Activated CD8-positive, alpha-beta memory T cell treated with anti-CD3 and anti-CD28 coated beads, Interleukin-2, amount 10 ng/mL, durations not matched to agents 7 days and 5 days (primary cell): ENCODE results near the gene FARSB. TPM values are rescaled to one million over a fixed set of nuclear protein-coding genes. Genes with fewer than 3 reads are reported as not detected.
"Not testable (repeated sequence)": the region's sequence is repeated elsewhere in the genome, so short reads cannot be mapped to it uniquely, and the experiment has no call there.

ENCODE experiments used
- ATAC-seq: fragments of 150-1000 bp; cut with Tn5 transposase; one replicate; pipeline ENCODE4 v1.10.0; 2021; ENCODE audit warnings: moderate library complexity
- CTCF ChIA-PET: fragments of 350-600 bp; sonication (Branson Sonifier 250); formaldehyde crosslinking; loops from one replicate; lab custom pipeline; 2021; ENCODE audit warnings: antibody characterized with exemption; lab: Charles Lee
- DNase-seq: peaks from one replicate; pipeline ENCODE4 v3.0.0-alpha.2; 2020
- H3K27ac Mint-ChIP-seq: one replicate; pipeline ENCODE4 v1.8.0; 2021; ENCODE audit warnings: mild to moderate bottlenecking, mixed read lengths
- H3K27me3 Mint-ChIP-seq: one replicate; pipeline ENCODE4 v1.8.0; 2021; ENCODE audit warnings: mixed read lengths
- H3K36me3 Mint-ChIP-seq: one replicate; pipeline ENCODE4 v1.8.0; 2021; ENCODE audit warnings: mild to moderate bottlenecking, mixed read lengths
- H3K4me1 Mint-ChIP-seq: one replicate; pipeline ENCODE4 v1.8.0; 2021; ENCODE audit warnings: mixed read lengths
- H3K4me3 Mint-ChIP-seq: one replicate; pipeline ENCODE4 v1.8.0; 2021; ENCODE audit warnings: mild to moderate bottlenecking, moderate library complexity, mixed read lengths
- H3K9me3 Mint-ChIP-seq: one replicate; pipeline ENCODE4 v1.8.0; 2022; ENCODE audit warnings: low read depth, mixed read lengths
- total RNA-seq, 2 experiments: library from RNA; stranded (reverse); gene quantifications; one replicate each; pipeline ENCODE4 v1.2.3, GENCODE V29; 2021

FARSB gene
- 10 to 100 TPM; 25.8 to 33.1 TPM for total RNA-seq

GRCh38 chr2:222655787-222656525, at the start of gene FARSB:
TSS of gene FARSB (minus strand) at chr2:222656092. CDS start at chr2:222656073, 19 bp downstream.
- Mint-ChIP-seq H3K4me3 (peak within 1 kb of the TSS; percentile 98), H3K9me3 (no peaks in the 10 kb centered on the region), H3K4me1 (peaks cover 35% of the 10 kb centered on the region), H3K36me3 (peaks cover 3% of the 10 kb centered on the region), H3K27me3 (no peaks in the 10 kb centered on the region), H3K27ac (peak within 1 kb of the TSS; percentile 93)
- peak; percentile 96 for ATAC-seq
- CTCF ChIA-PET, result interaction anchor here (1.0 to 2.3 kb wide), 2 partner anchors 34 to 52 kb away, joined by 3 to 7 read pairs; no protein-coding TSS in a partner anchor
- DNase-seq, result peak; percentile 96

GRCh38 chr2:222703886-222704285, 48.0 kb upstream of the FARSB start:
- CTCF ChIA-PET, result interaction anchor here (1.0 to 1.9 kb wide), 4 partner anchors 12 to 236 kb away, joined by 3 to 10 read pairs (median 6); no protein-coding TSS in a partner anchor
- no peak for ATAC-seq
- H3K4me1 Mint-ChIP-seq, result peaks cover 29% of the 10 kb centered on the region
- H3K4me3 Mint-ChIP-seq, result no peak overlapping the region
- peaks cover 48% of the 10 kb centered on the region for H3K27me3 Mint-ChIP-seq
- no peaks in the 10 kb centered on the region for H3K9me3 Mint-ChIP-seq
- no peaks in the 10 kb centered on the region for H3K36me3 Mint-ChIP-seq
- H3K27ac Mint-ChIP-seq, result no peak overlapping the region
- no peak for DNase-seq

- Mint-ChIP-seq H3K4me3 (no peak overlapping the region), H3K4me1 (peaks cover 27% of the 10 kb centered on the region), H3K36me3 (no peaks in the 10 kb centered on the region), H3K9me3 (no peaks in the 10 kb centered on the region), H3K27me3 (peaks cover 53% of the 10 kb centered on the region), H3K27ac (no peak overlapping the region)
- DNase-seq (no peak), ATAC-seq (no peak)
- CTCF ChIA-PET, result interaction anchor here (1.3 to 1.9 kb wide), 3 partner anchors 13 to 237 kb away, joined by 5 to 10 read pairs (median 7); no protein-coding TSS in a partner anchor
These were observed 47.2 kb upstream of the FARSB start for GRCh38 chr2:222703091-222703490.

- Mint-ChIP-seq H3K36me3 (no peaks in the 10 kb centered on the region), H3K4me3 (peak overlapping the region; percentile 54), H3K4me1 (peaks cover 16% of the 10 kb centered on the region), H3K27ac (peak overlapping the region; percentile 39), H3K9me3 (no peaks in the 10 kb centered on the region), H3K27me3 (peaks cover 58% of the 10 kb centered on the region)
- CTCF ChIA-PET, result interaction anchor here (0.8 kb wide), 1 partner anchor 11 kb away, joined by 3 read pairs; no protein-coding TSS in a partner anchor
- DNase-seq, result peak; percentile 74
- ATAC-seq, result peak; percentile 92
These were observed 45.8 kb upstream of the FARSB start for GRCh38 chr2:222701721-222702131.

- Mint-ChIP-seq H3K9me3 (no peaks in the 10 kb centered on the region), H3K4me1 (peaks cover 16% of the 10 kb centered on the region), H3K36me3 (no peaks in the 10 kb centered on the region), H3K27ac (no peak overlapping the region), H3K4me3 (peak overlapping the region; percentile 54), H3K27me3 (peaks cover 60% of the 10 kb centered on the region)
- no peak for DNase-seq
- no peak for ATAC-seq
- CTCF ChIA-PET, result interaction anchor here (0.6 to 0.8 kb wide), 2 partner anchors 11 to 233 kb away, joined by 3 read pairs; no protein-coding TSS in a partner anchor
These were observed 45.3 kb upstream of the FARSB start for GRCh38 chr2:222701233-222701632.

- DNase-seq, result no peak
- ATAC-seq, result no peak
- no peak overlapping the region for H3K4me3 Mint-ChIP-seq
- no peaks in the 10 kb centered on the region for H3K9me3 Mint-ChIP-seq
- no peaks in the 10 kb centered on the region for H3K36me3 Mint-ChIP-seq
- CTCF ChIA-PET, result interaction anchor here (1.3 to 2.3 kb wide), 2 partner anchors 8 to 9 kb away, joined by 5 to 21 read pairs; no protein-coding TSS in a partner anchor
- no peak overlapping the region for H3K27ac Mint-ChIP-seq
- H3K27me3 Mint-ChIP-seq, result peaks cover 54% of the 10 kb centered on the region
- H3K4me1 Mint-ChIP-seq, result peaks cover 21% of the 10 kb centered on the region
These were observed 42.4 kb upstream of the FARSB start for GRCh38 chr2:222698276-222698675.

GRCh38 chr2:222693837-222694236, 37.9 kb upstream of the FARSB start:
- Mint-ChIP-seq H3K36me3 (no peaks in the 10 kb centered on the region), H3K27me3 (peaks cover 24% of the 10 kb centered on the region), H3K4me1 (peaks cover 10% of the 10 kb centered on the region), H3K27ac (no peak overlapping the region), H3K4me3 (no peak overlapping the region), H3K9me3 (no peaks in the 10 kb centered on the region)
- ATAC-seq, result peak; percentile 48
- CTCF ChIA-PET, result interaction anchor here (1.0 kb wide), 1 partner anchor 210 kb away, joined by 4 read pairs; no protein-coding TSS in a partner anchor
- no peak for DNase-seq

GRCh38 chr2:222693413-222693812, 37.5 kb upstream of the FARSB start:
- CTCF ChIA-PET, H3K4me3 Mint-ChIP-seq, ATAC-seq, H3K27ac Mint-ChIP-seq, DNase-seq, H3K36me3 Mint-ChIP-seq, H3K9me3 Mint-ChIP-seq, H3K4me1 Mint-ChIP-seq: not testable (repeated sequence)
- peaks cover 22% of the 10 kb centered on the region for H3K27me3 Mint-ChIP-seq

- Mint-ChIP-seq H3K4me3 (no peak overlapping the region), H3K4me1 (peaks cover 8% of the 10 kb centered on the region), H3K27ac (no peak overlapping the region), H3K27me3 (peaks cover 19% of the 10 kb centered on the region), H3K9me3 (no peaks in the 10 kb centered on the region), H3K36me3 (no peaks in the 10 kb centered on the region)
- peak; percentile 96 for ATAC-seq
- CTCF ChIA-PET, result interaction anchor here (0.6 to 3.5 kb wide), 41 partner anchors 9 to 257 kb away, joined by 3 to 43 read pairs (median 4); partner anchors contain the start of genes FARSB and MOGAT1
- DNase-seq, result peak; percentile 84
These were observed 34.8 kb upstream of the FARSB start for GRCh38 chr2:222690564-222691200.

- no peaks in the 10 kb centered on the region for H3K36me3 Mint-ChIP-seq
- CTCF ChIA-PET, result interaction anchor here (1.1 to 3.5 kb wide), 8 partner anchors 10 to 250 kb away, joined by 3 to 43 read pairs (median 10); partner anchors contain the start of gene FARSB
- peaks cover 4% of the 10 kb centered on the region for H3K4me1 Mint-ChIP-seq
- H3K27ac Mint-ChIP-seq, result no peak overlapping the region
- H3K27me3 Mint-ChIP-seq, result peaks cover 19% of the 10 kb centered on the region
- H3K4me3 Mint-ChIP-seq, result no peak overlapping the region
- ATAC-seq (no peak), DNase-seq (no peak)
- H3K9me3 Mint-ChIP-seq, result no peaks in the 10 kb centered on the region
These were observed 33.4 kb upstream of the FARSB start for GRCh38 chr2:222689322-222689721.

- no peak for DNase-seq
- H3K4me3 Mint-ChIP-seq, result no peak overlapping the region
- H3K36me3 Mint-ChIP-seq, result no peaks in the 10 kb centered on the region
- H3K9me3 Mint-ChIP-seq, result no peaks in the 10 kb centered on the region
- ATAC-seq, result no peak
- CTCF ChIA-PET, result interaction anchor here (1.3 to 2.2 kb wide), 2 partner anchors 10 to 250 kb away, joined by 4 to 9 read pairs; no protein-coding TSS in a partner anchor
- H3K27ac Mint-ChIP-seq, result no peak overlapping the region
- peaks cover 4% of the 10 kb centered on the region for H3K4me1 Mint-ChIP-seq
- peaks cover 19% of the 10 kb centered on the region for H3K27me3 Mint-ChIP-seq
These were observed 33.0 kb upstream of the FARSB start for GRCh38 chr2:222688917-222689316.

GRCh38 chr2:222686086-222686750, 30.3 kb upstream of the FARSB start:
- H3K9me3 Mint-ChIP-seq, result no peaks in the 10 kb centered on the region

More at GRCh38 chr2:222686086-222686750, 30.3 kb upstream of the FARSB start:
- peaks cover 4% of the 10 kb centered on the region for H3K4me1 Mint-ChIP-seq
- H3K4me3 Mint-ChIP-seq, result no peak overlapping the region
- no peak overlapping the region for H3K27ac Mint-ChIP-seq
- CTCF ChIA-PET, result interaction anchor here (0.9 kb wide), 1 partner anchor 9 kb away, joined by 3 read pairs; no protein-coding TSS in a partner anchor
- DNase-seq, result no peak
- H3K27me3 Mint-ChIP-seq, result peaks cover 30% of the 10 kb centered on the region
- no peak for ATAC-seq
- no peaks in the 10 kb centered on the region for H3K36me3 Mint-ChIP-seq
